Measurements from ENCODE around the gene CXCL14. TPM values are rescaled to one million over a fixed set of nuclear protein-coding genes. Genes with fewer than 3 reads are reported as not detected.

Gene CXCL14, protein sequence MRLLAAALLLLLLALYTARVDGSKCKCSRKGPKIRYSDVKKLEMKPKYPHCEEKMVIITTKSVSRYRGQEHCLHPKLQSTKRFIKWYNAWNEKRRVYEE
- not detected in 2 replicates for total RNA-seq

DNA sequence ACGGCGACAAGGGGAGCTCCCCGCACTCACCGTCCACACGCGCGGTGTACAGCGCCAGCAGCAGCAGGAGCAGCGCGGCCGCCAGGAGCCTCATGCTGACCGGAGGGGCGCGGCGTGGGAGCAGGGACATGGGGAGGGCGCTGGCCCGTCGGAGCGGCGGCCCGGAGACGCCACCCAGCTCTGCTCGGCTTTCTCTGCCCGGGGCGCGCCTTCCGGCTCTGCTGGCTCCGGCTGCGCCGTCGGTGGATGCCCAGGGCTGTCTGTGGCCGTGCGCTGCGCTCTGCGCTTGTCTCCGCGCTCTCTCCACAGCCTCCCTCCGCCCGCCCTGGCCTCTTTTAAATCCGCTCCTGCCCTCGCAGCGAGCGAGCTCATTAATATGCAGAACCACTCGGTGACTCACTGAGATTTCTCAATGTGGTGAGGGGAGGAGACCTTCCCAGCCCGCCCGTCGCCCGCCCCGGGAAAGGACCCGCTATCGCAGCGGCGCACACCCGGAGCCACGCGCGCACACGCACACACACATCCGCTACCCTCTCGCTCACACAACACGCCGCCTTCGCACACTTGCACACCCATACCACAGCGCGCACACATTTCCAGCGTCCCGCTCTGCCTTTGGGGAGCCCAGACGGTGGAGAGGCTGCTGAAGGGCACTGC, at the start of gene CXCL14:
TSS of gene CXCL14 (minus strand) at position 307 of the 657 bp plus-strand sequence. CDS start at position 94, 213 bp downstream.

DNA sequence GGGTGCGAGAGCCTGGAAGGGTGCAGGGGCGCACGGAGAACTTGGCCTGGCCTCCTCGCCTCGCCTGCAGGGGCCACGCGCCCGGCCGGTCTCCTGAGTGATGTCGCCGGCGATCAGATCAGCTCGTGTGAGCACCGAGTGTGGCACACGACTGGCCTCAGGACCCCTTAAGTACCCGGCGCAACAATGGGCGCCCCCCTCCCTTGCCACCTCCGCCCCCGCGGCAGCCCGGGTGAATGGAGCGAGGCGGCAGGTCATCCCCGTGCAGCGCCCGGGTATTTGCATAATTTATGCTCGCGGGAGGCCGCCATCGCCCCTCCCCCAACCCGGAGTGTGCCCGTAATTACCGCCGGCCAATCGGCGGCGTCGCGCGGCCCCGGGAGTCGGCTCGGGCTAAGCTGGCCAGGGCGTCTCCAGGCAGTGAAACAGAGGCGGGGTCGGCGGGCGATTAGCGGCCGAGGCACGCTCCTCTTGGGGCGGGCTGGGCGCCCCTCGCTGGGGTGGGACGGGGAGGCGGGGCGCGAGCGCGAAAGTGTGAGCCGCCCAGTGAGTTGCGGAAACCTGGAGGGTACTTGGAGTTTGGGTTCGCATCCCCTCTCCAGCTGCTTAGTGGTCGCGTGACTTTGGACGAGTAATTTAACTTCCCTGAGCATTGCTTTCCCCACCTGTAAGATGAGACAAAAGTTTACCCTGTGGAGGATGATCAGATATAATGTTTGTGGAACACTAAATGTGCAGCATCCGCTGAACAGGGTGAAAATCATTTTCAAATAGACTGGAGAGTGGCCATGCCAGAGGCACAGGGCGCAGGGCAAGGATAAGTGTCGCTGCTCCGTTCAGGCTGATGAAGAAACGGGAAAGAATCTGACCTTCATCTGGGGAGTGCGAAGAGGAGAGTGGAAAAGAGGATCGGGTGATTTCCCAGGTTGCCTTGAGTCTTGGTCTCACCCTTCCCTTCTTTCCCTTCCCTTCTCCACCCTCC, 42.7 kb downstream of the CXCL14 start, which contains the start of gene NEUROG1:
TSS of gene NEUROG1 (minus strand) at position 145 of the 982 bp plus-strand sequence. CDS start 274 bp downstream, outside the sequence.

Other genes starting within 250 kb of the CXCL14 start
- 121 and 178 TPM in 2 replicates for gene MACROH2A1, start 179.8 kb downstream of the CXCL14 start, total RNA-seq
- gene DCANP1, start 131.6 kb downstream of the CXCL14 start, total RNA-seq = not detected in 2 replicates
- not detected in 2 replicates for gene TIFAB, start 126.6 kb downstream of the CXCL14 start, total RNA-seq
- not detected in 2 replicates for gene NEUROG1, start 43.0 kb downstream of the CXCL14 start, total RNA-seq